Measurements from ENCODE around the gene SPOCK1.
"Not testable (repeated sequence)": the region's sequence is repeated elsewhere in the genome, so short reads cannot be mapped to it uniquely, and the experiment has no call there.

The SPOCK1 gene

DNA sequence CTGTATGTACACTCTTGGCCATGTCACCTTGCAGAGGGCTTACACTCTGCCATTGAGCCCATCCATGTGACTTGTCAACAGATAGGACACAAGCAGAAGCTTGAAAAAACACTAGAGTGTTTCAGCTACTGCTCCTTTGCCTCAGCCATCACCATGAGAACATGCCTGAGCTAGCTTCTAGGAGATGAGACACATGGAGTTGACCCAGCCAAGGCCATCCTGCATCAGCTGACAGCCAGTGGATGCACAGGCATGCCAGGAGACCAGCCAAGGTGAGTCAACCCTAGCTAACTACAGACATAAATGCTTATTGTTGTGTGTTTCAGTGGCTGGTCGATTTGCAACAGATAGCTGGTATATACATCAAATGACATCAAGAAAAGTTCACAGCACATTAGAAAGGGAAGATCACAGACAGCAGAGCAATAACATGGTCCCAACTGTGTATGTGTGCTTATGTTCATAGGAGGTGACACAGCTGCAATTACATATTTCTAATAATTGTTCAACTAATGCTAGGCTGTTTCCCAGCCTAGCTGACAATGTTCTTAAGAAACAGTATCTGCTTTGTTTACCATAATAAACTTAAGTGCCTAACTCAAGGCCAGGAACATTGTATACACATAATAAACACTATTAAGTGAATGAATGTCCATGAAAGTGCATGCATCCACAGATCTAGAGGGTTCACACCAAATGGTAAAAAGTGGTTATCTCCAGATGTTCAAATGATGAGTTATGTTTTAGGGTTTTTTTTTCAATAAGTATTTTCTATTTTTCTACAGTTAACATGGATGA lies 105.7 kb downstream of the SPOCK1 start:
- Histone ChIP-seq H3K36me3 (ENCODE audit: low read depth) (no peaks in the 10 kb centered on the region), H3K4me3 (ENCODE audit: severe bottlenecking) (no peak overlapping the region), H3K9me3 (ENCODE audit: severe bottlenecking) (no peaks in the 10 kb centered on the region), H3K27ac (ENCODE audit: poor library complexity, severe bottlenecking) (no peak overlapping the region), H3K4me1 (ENCODE audit: insufficient read depth, poor library complexity, severe bottlenecking) (no peaks in the 10 kb centered on the region), H3K27me3 (ENCODE audit: insufficient read depth, poor library complexity, severe bottlenecking) (no peaks in the 10 kb centered on the region)
- no peak for DNase-seq (ENCODE audit: low spot score)
- TF ChIP-seq, protein P1, sequence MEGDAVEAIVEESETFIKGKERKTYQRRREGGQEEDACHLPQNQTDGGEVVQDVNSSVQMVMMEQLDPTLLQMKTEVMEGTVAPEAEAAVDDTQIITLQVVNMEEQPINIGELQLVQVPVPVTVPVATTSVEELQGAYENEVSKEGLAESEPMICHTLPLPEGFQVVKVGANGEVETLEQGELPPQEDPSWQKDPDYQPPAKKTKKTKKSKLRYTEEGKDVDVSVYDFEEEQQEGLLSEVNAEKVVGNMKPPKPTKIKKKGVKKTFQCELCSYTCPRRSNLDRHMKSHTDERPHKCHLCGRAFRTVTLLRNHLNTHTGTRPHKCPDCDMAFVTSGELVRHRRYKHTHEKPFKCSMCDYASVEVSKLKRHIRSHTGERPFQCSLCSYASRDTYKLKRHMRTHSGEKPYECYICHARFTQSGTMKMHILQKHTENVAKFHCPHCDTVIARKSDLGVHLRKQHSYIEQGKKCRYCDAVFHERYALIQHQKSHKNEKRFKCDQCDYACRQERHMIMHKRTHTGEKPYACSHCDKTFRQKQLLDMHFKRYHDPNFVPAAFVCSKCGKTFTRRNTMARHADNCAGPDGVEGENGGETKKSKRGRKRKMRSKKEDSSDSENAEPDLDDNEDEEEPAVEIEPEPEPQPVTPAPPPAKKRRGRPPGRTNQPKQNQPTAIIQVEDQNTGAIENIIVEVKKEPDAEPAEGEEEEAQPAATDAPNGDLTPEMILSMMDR (IDR thresholded peaks at IDR 0.05; ENCODE audit: poor library complexity, severe bottlenecking): no peak
- peak; percentile 91 for ATAC-seq (ENCODE audit: low read depth)

DNA sequence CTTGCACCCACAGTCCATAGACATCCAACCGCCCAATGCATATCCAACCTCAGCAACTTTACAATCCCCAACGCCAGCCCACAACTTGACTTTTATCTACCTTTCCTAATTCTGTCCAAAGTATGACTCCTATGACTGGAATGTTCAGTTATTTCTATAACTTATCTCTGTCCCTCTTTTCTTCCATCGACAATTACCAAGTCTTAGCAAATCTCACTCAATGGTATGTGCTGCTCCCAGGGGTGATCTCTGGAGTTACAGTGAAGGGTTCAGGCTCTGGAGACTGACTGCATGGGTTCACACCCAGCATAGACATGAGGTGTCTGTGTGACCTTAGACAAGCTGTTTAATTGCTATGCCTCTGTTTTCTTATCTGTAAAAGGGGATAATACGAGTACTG lies 106.9 kb downstream of the SPOCK1 start:
- DNase-seq (ENCODE audit: low spot score) (no peak), ATAC-seq (ENCODE audit: low read depth) (no peak)
- no peak overlapping the region for H3K4me3 ChIP-seq (ENCODE audit: severe bottlenecking)
- no peaks in the 10 kb centered on the region for H3K27me3 ChIP-seq (ENCODE audit: insufficient read depth, poor library complexity, severe bottlenecking)
- no peaks in the 10 kb centered on the region for H3K36me3 ChIP-seq (ENCODE audit: low read depth)
- no peaks in the 10 kb centered on the region for H3K9me3 ChIP-seq (ENCODE audit: severe bottlenecking)
- TF ChIP-seq, protein P1 (IDR thresholded peaks at IDR 0.05; ENCODE audit: poor library complexity, severe bottlenecking): no peak
- H3K27ac ChIP-seq (ENCODE audit: poor library complexity, severe bottlenecking): no peak overlapping the region
- H3K4me1 ChIP-seq (ENCODE audit: insufficient read depth, poor library complexity, severe bottlenecking): no peaks in the 10 kb centered on the region

DNA sequence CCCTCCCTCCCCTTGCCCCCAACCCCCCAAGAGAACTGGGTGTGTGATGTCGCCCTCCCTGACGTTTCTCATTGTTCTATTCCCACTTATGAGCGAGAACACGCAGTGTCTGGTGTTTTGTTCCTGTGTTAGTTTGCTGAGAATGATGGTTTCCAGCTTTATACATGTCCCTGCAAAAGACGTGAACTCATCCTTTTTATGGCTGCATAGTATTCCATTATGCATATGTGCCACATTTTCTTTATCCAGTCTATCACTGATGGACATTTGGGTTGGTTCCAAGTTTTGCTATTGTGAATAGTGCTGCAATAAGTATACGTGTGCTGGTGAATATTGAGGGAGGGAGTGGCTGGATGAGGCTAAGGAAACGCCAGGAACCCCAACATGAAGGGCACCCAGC lies 108.1 kb downstream of the SPOCK1 start:
- not testable (repeated sequence) for H3K4me1 ChIP-seq (ENCODE audit: insufficient read depth, poor library complexity, severe bottlenecking); DNase-seq (ENCODE audit: low spot score); H3K4me3 ChIP-seq (ENCODE audit: severe bottlenecking); H3K27me3 ChIP-seq (ENCODE audit: insufficient read depth, poor library complexity, severe bottlenecking); H3K36me3 ChIP-seq (ENCODE audit: low read depth); H3K27ac ChIP-seq (ENCODE audit: poor library complexity, severe bottlenecking); ATAC-seq (ENCODE audit: low read depth); H3K9me3 ChIP-seq (ENCODE audit: severe bottlenecking)

DNA sequence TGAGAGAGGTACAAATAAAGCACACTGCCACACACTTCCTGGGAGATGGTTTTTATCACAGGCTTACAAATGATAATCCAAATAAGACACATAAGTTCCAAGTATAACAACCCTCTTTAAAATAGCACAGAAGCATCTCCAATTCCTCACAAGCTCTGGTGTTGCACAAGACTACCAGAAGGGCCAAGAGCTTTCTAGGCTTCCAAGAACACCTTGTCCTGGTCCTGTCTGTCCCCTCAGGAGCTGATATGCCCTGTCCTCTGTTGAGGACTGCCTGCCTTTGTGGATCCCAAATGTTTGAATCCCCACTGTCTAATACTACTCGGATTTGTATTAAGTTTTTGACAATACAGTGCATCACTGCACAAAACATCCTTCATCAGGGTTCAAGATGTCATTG lies 110.1 kb downstream of the SPOCK1 start:
- no peak overlapping the region for H3K27ac ChIP-seq (ENCODE audit: poor library complexity, severe bottlenecking)
- H3K4me1 ChIP-seq (ENCODE audit: insufficient read depth, poor library complexity, severe bottlenecking): no peaks in the 10 kb centered on the region
- H3K9me3 ChIP-seq (ENCODE audit: severe bottlenecking): no peaks in the 10 kb centered on the region
- no peaks in the 10 kb centered on the region for H3K36me3 ChIP-seq (ENCODE audit: low read depth)
- H3K27me3 ChIP-seq (ENCODE audit: insufficient read depth, poor library complexity, severe bottlenecking): no peaks in the 10 kb centered on the region
- TF ChIP-seq, protein P1 (IDR thresholded peaks at IDR 0.05; ENCODE audit: poor library complexity, severe bottlenecking): no peak
- no peak overlapping the region for H3K4me3 ChIP-seq (ENCODE audit: severe bottlenecking)
- DNase-seq (ENCODE audit: low spot score): no peak
- no peak for ATAC-seq (ENCODE audit: low read depth)

DNA sequence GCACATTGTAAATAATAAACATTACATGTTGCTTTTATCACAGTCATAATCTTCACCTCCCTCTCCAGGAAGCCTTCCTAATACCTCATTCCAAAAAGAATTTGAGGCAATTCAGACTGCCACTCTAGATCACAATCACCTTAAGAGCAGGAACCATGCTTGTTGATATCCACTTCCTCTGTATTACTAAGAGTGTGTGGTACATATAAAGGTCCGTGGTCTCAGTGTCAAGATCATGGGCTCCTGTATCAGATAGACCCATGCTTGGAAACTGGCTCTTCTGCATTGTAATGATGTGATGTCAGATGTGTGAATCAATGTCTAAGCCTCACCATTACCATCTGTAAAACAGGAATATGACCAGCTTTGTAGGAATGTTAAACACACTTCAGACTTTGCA lies 114.1 kb downstream of the SPOCK1 start:
- no peak for DNase-seq (ENCODE audit: low spot score)
- Histone ChIP-seq H3K9me3 (ENCODE audit: severe bottlenecking) (no peaks in the 10 kb centered on the region), H3K4me1 (ENCODE audit: insufficient read depth, poor library complexity, severe bottlenecking) (no peaks in the 10 kb centered on the region), H3K4me3 (ENCODE audit: severe bottlenecking) (no peak overlapping the region), H3K27me3 (ENCODE audit: insufficient read depth, poor library complexity, severe bottlenecking) (no peaks in the 10 kb centered on the region), H3K27ac (ENCODE audit: poor library complexity, severe bottlenecking) (no peak overlapping the region), H3K36me3 (ENCODE audit: low read depth) (no peaks in the 10 kb centered on the region)
- TF ChIP-seq, protein P1 (IDR thresholded peaks at IDR 0.05; ENCODE audit: poor library complexity, severe bottlenecking): no peak
- no peak for ATAC-seq (ENCODE audit: low read depth)
